Measurements from ENCODE around the gene COL2A1.

DNA sequence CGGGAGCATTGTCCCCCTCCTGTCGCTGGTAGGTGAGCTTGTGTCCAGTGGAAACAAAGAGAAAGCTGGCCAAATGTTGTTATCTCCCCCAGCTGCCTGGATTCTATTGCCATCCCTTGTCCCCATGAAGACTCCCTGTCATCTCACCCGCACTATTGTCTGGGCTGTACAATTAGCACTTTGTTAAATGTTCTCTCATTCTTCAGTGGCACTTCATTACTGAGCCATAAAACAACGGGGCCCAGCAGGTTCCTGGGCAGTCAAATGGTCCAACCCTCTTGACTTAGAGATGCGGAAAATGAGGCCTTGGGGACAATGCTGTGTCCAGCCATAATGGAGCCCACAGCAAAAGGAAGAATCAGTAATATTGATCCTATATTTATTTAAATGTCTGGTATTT is 13.2 kb upstream of the COL2A1 start:
- TF ChIP-seq EZH2 (IDR thresholded peaks at IDR 0.05; ENCODE audit: insufficient read depth, poor library complexity, severe bottlenecking) (no peak), EZH2phosphoT487 (IDR thresholded peaks at IDR 0.05; ENCODE audit: insufficient read depth, low read depth) (no peak)
